8988T (cell line): ENCODE results near the gene ASCL1.

ENCODE experiments used
- DNase-seq: peaks from one replicate; pipeline ENCODE4 v3.0.0; 2011

Gene ASCL1

GRCh38 chr12:102957339-102958050 is at the start of gene ASCL1:
ASCL1 (plus strand) TSS chr12:102957674; CDS start chr12:102958245, 571 bp downstream.
- no peak for DNase-seq

- DNase-seq: no peak
These were observed 49.6 kb upstream of the ASCL1 start for GRCh38 chr12:102907918-102908317.

- DNase-seq: no peak
These were observed 47.3 kb upstream of the ASCL1 start for GRCh38 chr12:102910137-102910536.

GRCh38 chr12:102910792-102911191 is 46.7 kb upstream of the ASCL1 start:
- DNase-seq: no peak

GRCh38 chr12:102911320-102911719 is 46.2 kb upstream of the ASCL1 start:
- no peak for DNase-seq

GRCh38 chr12:102912258-102912657 is 45.2 kb upstream of the ASCL1 start:
- no peak for DNase-seq

- no peak for DNase-seq
These were observed 43.8 kb upstream of the ASCL1 start for GRCh38 chr12:102913453-102914226.

GRCh38 chr12:102916252-102917025 is 41.0 kb upstream of the ASCL1 start:
- DNase-seq: no peak

- no peak for DNase-seq
These were observed 40.3 kb upstream of the ASCL1 start, which contains the start of gene PAH for GRCh38 chr12:102917026-102917787. PAH (minus strand) TSS chr12:102917244; CDS start chr12:102917130, 114 bp downstream.

GRCh38 chr12:102918840-102919239 is 38.6 kb upstream of the ASCL1 start:
- DNase-seq: no peak

GRCh38 chr12:102920271-102920670 is 37.2 kb upstream of the ASCL1 start:
- no peak for DNase-seq

GRCh38 chr12:102921240-102921639 is 36.2 kb upstream of the ASCL1 start:
- DNase-seq: no peak

GRCh38 chr12:102927220-102927619 is 30.3 kb upstream of the ASCL1 start:
- no peak for DNase-seq

GRCh38 chr12:102933168-102933567 is 24.3 kb upstream of the ASCL1 start:
- DNase-seq: no peak

GRCh38 chr12:102939059-102939458 is 18.4 kb upstream of the ASCL1 start:
- no peak for DNase-seq

GRCh38 chr12:102939670-102940222 is 17.7 kb upstream of the ASCL1 start:
- no peak for DNase-seq

GRCh38 chr12:102946042-102946441 is 11.4 kb upstream of the ASCL1 start:
- no peak for DNase-seq

- no peak for DNase-seq
These were observed 8.5 kb upstream of the ASCL1 start for GRCh38 chr12:102948941-102949352.

GRCh38 chr12:102950107-102950949 is 7.1 kb upstream of the ASCL1 start:
- no peak for DNase-seq

- no peak for DNase-seq
These were observed 6.4 kb upstream of the ASCL1 start for GRCh38 chr12:102950950-102951619.

GRCh38 chr12:102951841-102952240 is 5.6 kb upstream of the ASCL1 start:
- no peak for DNase-seq
